H1 (cell line): Measurements from ENCODE around the gene TFPI2. TPM values are rescaled to one million over a fixed set of nuclear protein-coding genes. Genes with fewer than 3 reads are reported as not detected.

Experiments used
- BACH1 ChIP-seq: IDR thresholded peaks from 2 replicates; pipeline ENCODE4 v1.6.1; 2012; ENCODE audit warnings: low read length, improper control_type of control experiment
- CEBPB ChIP-seq: IDR thresholded peaks from 2 replicates; pipeline ENCODE4 v1.6.1; 2012; ENCODE audit warnings: low read depth, low read length
- EP300 ChIP-seq, 2 experiments: IDR thresholded peaks; 1 replicate in 1 of 2; 2 replicates in 1 of 2; pipeline ENCODE4 v1.6.1; 2011 to 2012; ENCODE audit warnings: low read depth in 2 of 2, low read length in 2 of 2, mild to moderate bottlenecking in 2 of 2, borderline replicate concordance in 1 of 2, inconsistent platforms in 1 of 2, moderate library complexity in 1 of 2
- HDAC2 ChIP-seq, 2 experiments: fragments of 300-600 bp in 1 of 2; sonication (generic) in 1 of 2; IDR thresholded peaks; 2 replicates each; pipeline ENCODE4 v1.6.1; 2011 to 2012; ENCODE audit warnings: low read depth in 2 of 2, low read length in 2 of 2, mild to moderate bottlenecking in 2 of 2, moderate library complexity in 2 of 2, borderline replicate concordance in 1 of 2, inconsistent platforms in 1 of 2
- NANOG ChIP-seq: IDR thresholded peaks from 2 replicates; pipeline ENCODE4 v1.6.1; 2011; ENCODE audit warnings: low read length, low read depth, mild to moderate bottlenecking, inconsistent platforms; ENCODE audit not compliant: insufficient read depth, poor library complexity, severe bottlenecking
- SP4 ChIP-seq: IDR thresholded peaks from 2 replicates; pipeline ENCODE4 v1.6.1; 2012; ENCODE audit warnings: low read length, inconsistent platforms
- SRF ChIP-seq: IDR thresholded peaks from 2 replicates; pipeline ENCODE4 v1.6.1; 2011; ENCODE audit warnings: mild to moderate bottlenecking, low read depth, low read length, moderate library complexity
- TBP ChIP-seq: IDR thresholded peaks from 2 replicates; pipeline ENCODE4 v1.6.1; 2011; ENCODE audit warnings: low read depth, low read length, improper control_type of control experiment
- polyA plus RNA-seq, 7 experiments: library from polyadenylated mRNA; depleted of rRNA in 3 of 7; stranded (reverse) in 5 of 7; unstranded in 2 of 7; fragments of >200 nt in 5 of 7; fragments of 200-250 nt in 2 of 7; gene quantifications; 1 replicate in 5 of 7; 2 replicates in 1 of 7; 4 replicates in 1 of 7; pipeline versions ENCODE4 v1.2.1 to v1.2.3, GENCODE V29; 2011 to 2013; ENCODE audit warnings: missing spikeins in 2 of 7, mixed read lengths in 2 of 7
- total RNA-seq: library from RNA; stranded (reverse); fragmentation: NEBNext Ultra II Directional; extraction: Animal tissue kit (Norgen Biotek cat#: 25700); gene quantifications from 2 replicates; pipeline ENCODE4 v1.2.1, GENCODE V29; 2021
- TF ChIP-seq, protein P1 (sequence below): fragments of 300-600 bp; sonication (generic); IDR thresholded peaks from 2 replicates; pipeline ENCODE4 v1.7.1; 2012; ENCODE audit warnings: low read length, moderate library complexity, mild to moderate bottlenecking, inconsistent platforms; ENCODE audit not compliant: insufficient replicate concordance
- TF ChIP-seq, protein P2 (sequence below): IDR thresholded peaks from 2 replicates; pipeline ENCODE4 v1.6.1; 2011; ENCODE audit warnings: low read depth, mild to moderate bottlenecking, low read length; ENCODE audit not compliant: insufficient read depth
- TF ChIP-seq, protein P3 (sequence below): IDR thresholded peaks from 2 replicates; pipeline ENCODE4 v1.6.1; 2012; ENCODE audit warnings: inconsistent platforms

TFPI2 gene
- total and polyA plus RNA-seq, 2 of the 8 experiments (the other 6 are each of a cell fraction or from before 2014, with no cell fraction given), result 6.8 to 8.9 TPM

DNA sequence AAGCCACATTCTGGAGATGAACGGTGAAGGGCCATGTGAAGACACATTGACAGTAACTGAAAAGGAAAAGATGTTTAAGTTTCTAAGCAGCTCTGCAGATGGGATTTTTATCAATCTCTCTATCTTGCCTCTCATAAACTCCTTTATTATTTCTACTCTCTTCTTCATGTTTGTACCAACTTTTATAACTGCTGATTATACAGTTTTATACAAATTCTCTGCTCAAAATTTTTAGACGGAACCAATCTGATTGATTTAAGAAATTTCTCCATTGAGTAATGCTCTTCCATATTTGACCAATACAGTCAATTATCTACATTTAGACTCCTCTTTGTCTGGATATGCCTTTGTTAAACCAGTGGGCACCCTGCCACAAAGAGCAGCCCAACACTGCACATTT, 31.7 kb downstream of the TFPI2 start (continued):
- TF ChIP-seq, protein P1, sequence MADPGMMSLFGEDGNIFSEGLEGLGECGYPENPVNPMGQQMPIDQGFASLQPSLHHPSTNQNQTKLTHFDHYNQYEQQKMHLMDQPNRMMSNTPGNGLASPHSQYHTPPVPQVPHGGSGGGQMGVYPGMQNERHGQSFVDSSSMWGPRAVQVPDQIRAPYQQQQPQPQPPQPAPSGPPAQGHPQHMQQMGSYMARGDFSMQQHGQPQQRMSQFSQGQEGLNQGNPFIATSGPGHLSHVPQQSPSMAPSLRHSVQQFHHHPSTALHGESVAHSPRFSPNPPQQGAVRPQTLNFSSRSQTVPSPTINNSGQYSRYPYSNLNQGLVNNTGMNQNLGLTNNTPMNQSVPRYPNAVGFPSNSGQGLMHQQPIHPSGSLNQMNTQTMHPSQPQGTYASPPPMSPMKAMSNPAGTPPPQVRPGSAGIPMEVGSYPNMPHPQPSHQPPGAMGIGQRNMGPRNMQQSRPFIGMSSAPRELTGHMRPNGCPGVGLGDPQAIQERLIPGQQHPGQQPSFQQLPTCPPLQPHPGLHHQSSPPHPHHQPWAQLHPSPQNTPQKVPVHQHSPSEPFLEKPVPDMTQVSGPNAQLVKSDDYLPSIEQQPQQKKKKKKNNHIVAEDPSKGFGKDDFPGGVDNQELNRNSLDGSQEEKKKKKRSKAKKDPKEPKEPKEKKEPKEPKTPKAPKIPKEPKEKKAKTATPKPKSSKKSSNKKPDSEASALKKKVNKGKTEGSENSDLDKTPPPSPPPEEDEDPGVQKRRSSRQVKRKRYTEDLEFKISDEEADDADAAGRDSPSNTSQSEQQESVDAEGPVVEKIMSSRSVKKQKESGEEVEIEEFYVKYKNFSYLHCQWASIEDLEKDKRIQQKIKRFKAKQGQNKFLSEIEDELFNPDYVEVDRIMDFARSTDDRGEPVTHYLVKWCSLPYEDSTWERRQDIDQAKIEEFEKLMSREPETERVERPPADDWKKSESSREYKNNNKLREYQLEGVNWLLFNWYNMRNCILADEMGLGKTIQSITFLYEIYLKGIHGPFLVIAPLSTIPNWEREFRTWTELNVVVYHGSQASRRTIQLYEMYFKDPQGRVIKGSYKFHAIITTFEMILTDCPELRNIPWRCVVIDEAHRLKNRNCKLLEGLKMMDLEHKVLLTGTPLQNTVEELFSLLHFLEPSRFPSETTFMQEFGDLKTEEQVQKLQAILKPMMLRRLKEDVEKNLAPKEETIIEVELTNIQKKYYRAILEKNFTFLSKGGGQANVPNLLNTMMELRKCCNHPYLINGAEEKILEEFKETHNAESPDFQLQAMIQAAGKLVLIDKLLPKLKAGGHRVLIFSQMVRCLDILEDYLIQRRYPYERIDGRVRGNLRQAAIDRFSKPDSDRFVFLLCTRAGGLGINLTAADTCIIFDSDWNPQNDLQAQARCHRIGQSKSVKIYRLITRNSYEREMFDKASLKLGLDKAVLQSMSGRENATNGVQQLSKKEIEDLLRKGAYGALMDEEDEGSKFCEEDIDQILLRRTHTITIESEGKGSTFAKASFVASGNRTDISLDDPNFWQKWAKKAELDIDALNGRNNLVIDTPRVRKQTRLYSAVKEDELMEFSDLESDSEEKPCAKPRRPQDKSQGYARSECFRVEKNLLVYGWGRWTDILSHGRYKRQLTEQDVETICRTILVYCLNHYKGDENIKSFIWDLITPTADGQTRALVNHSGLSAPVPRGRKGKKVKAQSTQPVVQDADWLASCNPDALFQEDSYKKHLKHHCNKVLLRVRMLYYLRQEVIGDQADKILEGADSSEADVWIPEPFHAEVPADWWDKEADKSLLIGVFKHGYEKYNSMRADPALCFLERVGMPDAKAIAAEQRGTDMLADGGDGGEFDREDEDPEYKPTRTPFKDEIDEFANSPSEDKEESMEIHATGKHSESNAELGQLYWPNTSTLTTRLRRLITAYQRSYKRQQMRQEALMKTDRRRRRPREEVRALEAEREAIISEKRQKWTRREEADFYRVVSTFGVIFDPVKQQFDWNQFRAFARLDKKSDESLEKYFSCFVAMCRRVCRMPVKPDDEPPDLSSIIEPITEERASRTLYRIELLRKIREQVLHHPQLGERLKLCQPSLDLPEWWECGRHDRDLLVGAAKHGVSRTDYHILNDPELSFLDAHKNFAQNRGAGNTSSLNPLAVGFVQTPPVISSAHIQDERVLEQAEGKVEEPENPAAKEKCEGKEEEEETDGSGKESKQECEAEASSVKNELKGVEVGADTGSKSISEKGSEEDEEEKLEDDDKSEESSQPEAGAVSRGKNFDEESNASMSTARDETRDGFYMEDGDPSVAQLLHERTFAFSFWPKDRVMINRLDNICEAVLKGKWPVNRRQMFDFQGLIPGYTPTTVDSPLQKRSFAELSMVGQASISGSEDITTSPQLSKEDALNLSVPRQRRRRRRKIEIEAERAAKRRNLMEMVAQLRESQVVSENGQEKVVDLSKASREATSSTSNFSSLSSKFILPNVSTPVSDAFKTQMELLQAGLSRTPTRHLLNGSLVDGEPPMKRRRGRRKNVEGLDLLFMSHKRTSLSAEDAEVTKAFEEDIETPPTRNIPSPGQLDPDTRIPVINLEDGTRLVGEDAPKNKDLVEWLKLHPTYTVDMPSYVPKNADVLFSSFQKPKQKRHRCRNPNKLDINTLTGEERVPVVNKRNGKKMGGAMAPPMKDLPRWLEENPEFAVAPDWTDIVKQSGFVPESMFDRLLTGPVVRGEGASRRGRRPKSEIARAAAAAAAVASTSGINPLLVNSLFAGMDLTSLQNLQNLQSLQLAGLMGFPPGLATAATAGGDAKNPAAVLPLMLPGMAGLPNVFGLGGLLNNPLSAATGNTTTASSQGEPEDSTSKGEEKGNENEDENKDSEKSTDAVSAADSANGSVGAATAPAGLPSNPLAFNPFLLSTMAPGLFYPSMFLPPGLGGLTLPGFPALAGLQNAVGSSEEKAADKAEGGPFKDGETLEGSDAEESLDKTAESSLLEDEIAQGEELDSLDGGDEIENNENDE, result no peak
- TF ChIP-seq EP300 (IDR thresholded peaks at IDR 0.05; ENCODE audit: borderline replicate concordance in 1 of 2, low read depth in 2 of 2, low read length in 2 of 2), result no peak
- TF ChIP-seq BACH1, result no peak
- TF ChIP-seq TBP, result no peak
- no peak for TF ChIP-seq SRF
- TF ChIP-seq, protein P2, sequence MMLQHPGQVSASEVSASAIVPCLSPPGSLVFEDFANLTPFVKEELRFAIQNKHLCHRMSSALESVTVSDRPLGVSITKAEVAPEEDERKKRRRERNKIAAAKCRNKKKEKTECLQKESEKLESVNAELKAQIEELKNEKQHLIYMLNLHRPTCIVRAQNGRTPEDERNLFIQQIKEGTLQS, result no peak
- TF ChIP-seq NANOG, result no peak
- TF ChIP-seq SP4, result no peak
- TF ChIP-seq, protein P3, sequence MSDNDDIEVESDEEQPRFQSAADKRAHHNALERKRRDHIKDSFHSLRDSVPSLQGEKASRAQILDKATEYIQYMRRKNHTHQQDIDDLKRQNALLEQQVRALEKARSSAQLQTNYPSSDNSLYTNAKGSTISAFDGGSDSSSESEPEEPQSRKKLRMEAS, result no peak
- TF ChIP-seq HDAC2 (IDR thresholded peaks at IDR 0.05; ENCODE audit: borderline replicate concordance in 1 of 2, low read depth in 2 of 2, low read length in 2 of 2), result no peak
- no peak for TF ChIP-seq CEBPB
